ENCODE measurements around the gene NOP10.

DNA sequence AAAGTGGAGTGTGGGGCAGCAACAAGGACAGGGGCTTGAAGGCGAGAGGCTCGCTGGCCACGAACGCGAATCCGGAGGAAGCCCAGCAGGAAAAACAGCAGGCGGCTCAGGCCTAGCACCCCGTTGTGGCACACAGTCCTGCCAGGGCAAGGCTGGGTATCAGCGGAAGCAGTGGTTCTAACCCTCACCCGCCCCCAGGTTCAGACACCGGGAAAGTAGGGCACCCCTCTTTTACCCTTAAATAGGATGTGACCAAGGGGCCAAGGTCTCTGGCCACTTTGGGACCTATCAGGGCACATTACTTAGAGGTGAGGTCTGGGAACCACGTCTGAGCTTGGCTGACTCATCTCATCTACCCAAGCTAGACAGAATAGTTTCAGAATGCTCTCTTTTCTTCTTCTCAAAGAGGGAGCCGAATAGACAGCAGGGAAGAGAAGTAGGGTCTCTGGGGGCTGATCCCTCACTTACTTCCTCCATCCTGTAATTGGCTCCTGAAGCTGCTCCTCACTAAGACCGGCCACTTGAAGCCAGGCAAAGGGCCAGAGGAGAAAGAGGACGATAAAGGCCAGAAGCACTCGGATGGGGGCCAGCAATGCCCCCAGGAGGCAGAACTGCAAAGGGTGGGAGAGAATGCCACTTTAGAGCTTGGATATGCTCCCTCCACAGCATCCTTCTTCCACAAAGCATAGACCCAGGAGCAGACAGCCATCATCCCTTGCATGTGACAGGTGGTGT is 22.3 kb upstream of the NOP10 start:
- TF ChIP-seq, protein P1, sequence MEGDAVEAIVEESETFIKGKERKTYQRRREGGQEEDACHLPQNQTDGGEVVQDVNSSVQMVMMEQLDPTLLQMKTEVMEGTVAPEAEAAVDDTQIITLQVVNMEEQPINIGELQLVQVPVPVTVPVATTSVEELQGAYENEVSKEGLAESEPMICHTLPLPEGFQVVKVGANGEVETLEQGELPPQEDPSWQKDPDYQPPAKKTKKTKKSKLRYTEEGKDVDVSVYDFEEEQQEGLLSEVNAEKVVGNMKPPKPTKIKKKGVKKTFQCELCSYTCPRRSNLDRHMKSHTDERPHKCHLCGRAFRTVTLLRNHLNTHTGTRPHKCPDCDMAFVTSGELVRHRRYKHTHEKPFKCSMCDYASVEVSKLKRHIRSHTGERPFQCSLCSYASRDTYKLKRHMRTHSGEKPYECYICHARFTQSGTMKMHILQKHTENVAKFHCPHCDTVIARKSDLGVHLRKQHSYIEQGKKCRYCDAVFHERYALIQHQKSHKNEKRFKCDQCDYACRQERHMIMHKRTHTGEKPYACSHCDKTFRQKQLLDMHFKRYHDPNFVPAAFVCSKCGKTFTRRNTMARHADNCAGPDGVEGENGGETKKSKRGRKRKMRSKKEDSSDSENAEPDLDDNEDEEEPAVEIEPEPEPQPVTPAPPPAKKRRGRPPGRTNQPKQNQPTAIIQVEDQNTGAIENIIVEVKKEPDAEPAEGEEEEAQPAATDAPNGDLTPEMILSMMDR (conservative IDR thresholded peaks at IDR 0.05 in 1 of 2, IDR thresholded peaks at IDR 0.05 in 1 of 2; ENCODE audit: extremely low read depth in 1 of 2, insufficient read depth in 1 of 2, low read depth in 1 of 2, low read length in 2 of 2): no peak
- TF ChIP-seq EZH2 (IDR thresholded peaks at IDR 0.05; ENCODE audit: borderline replicate concordance, low read length): no peak

All from mammary epithelial cell (primary cell).